ENCODE results near the gene DZIP1L.
"Not testable (repeated sequence)": the region's sequence is repeated elsewhere in the genome, so short reads cannot be mapped to it uniquely, and the experiment has no call there.

DZIP1L gene, protein sequence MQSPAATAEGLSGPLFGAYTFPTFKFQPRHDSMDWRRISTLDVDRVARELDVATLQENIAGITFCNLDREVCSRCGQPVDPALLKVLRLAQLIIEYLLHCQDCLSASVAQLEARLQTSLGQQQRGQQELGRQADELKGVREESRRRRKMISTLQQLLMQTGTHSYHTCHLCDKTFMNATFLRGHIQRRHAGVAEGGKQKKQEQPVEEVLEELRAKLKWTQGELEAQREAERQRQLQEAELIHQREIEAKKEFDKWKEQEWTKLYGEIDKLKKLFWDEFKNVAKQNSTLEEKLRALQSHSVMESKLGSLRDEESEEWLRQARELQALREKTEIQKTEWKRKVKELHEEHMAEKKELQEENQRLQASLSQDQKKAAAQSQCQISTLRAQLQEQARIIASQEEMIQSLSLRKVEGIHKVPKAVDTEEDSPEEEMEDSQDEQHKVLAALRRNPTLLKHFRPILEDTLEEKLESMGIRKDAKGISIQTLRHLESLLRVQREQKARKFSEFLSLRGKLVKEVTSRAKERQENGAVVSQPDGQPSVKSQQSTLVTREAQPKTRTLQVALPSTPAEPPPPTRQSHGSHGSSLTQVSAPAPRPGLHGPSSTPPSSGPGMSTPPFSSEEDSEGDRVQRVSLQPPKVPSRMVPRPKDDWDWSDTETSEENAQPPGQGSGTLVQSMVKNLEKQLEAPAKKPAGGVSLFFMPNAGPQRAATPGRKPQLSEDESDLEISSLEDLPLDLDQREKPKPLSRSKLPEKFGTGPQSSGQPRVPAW

GRCh38 chr3:138114988-138115971 lies at the start of gene DZIP1L:
Gene DZIP1L (minus strand): TSS chr3:138115608. CDS start chr3:138103971, 11,637 bp downstream.
- FAIRE-seq = peak; percentile 82

DNA sequence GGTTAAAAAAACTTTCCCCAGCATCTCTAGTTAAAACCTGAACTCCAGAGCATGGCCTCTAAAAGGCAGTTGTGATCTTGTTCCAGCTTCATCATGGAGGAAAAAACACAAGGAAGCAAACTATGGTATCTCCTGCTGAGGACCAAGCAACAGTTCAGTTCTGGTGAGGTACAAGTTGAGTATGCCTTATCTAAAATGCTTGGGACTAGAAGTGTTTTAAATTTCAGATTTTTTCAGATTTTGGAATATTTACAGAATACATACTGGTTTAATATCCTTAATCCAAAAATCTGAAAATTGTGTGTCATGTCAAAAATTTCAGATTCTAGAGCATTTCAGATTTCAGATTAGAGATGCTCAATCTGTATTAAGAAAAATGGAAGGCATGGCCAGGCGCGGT lies 49.7 kb upstream of the DZIP1L start:
- no peak for FAIRE-seq

DNA sequence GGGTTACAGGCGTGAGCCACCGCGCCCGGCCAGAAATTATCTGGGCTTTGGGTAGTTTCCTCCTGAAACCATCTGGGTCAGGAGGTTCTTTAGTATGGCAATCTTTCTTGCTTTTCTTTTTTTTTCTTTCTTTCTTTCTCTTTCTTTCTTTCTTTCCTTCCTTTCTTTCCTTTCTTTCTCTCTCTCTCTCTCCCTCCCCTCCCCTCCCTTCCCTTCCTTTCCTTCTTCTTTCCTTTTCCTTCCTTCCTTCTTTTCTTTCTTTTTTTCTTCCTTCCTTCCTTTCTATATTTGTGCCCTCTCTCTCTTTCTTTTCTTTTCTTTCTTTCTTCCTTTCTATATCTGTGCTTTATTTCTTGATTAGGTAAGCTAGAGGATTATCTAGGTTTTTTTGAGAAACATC lies 42.3 kb upstream of the DZIP1L start:
- no peak for FAIRE-seq

DNA sequence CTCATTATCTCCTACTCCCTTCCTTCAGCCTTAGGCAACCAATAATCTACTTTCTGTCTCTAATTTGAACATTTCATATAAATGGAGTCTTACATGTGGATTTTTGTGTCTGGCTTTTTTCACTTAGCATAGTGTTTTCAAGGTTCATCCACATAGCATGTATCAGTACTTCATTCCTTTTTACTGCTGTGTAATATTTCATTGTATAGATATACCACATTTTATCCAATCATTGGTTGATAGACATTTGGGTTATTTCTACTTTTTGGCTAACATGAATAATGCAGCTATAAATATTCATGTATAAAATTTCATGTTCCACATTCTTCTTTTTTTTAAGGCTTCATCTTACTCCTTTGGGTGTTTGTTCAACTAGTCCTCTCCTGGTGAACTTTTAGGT lies 39.1 kb upstream of the DZIP1L start:
- no peak for FAIRE-seq

- FAIRE-seq = no peak
Measured at GRCh38 chr3:138148503-138148902, 33.1 kb upstream of the DZIP1L start.

DNA sequence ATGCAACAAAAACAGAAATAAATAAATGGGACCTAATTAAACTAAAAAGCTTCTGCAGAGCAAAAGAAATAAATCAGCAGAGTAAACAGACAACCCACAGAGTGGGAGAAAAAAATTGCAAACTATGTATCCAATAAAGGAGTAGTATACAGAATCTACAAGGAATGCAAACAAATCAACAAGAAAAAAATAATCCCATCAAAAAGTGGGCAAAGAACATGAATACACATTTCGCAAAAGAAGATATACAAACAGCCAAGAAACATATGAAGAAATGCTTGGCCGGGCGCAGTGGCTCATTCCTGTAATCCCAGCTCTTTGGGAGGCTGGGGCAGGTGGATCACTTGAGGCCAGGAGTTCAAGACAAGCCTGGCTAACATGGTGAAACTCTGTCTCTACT lies 26.8 kb upstream of the DZIP1L start:
- FAIRE-seq = not testable (repeated sequence)

DNA sequence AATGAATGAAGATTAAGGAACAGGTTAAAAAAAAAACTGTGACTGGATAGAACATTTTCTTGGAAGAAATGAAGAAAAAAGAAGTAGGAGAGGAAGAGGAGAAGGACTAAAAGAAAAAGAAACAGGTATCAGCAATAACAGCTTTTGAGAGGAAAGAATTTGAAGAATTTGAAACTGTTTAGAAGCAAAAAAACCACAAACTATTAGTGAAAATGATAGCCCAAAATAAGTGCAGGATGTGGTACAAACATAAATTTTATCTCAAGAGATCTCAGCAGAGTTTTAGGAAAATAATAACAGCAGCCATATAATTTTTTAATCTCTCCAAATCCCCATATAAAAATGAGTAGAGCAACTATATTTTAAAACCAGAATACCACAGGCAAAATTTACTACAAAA lies 25.5 kb upstream of the DZIP1L start:
- no peak for FAIRE-seq

GRCh38 chr3:138139691-138140090 lies 24.3 kb upstream of the DZIP1L start:
- FAIRE-seq = no peak

DNA sequence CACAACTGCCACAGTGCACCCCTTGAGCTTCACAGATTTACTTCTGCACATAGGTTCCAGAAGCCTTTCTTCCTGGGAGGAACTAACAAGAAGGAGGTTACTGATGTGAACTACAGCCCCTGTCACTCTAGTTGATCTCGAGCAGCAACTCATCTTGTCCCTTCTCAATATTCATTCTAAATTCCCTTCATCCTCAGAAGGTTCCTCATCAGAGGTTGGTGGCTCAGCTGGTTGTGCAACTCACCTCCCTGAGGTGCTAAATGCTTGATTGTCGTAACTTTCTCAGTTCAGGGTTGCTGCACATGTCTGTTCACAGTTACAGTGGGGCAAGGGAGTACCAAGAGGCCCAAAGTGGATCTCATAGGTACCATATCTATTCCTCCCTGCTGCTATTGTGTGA lies 22.5 kb upstream of the DZIP1L start:
- no peak for FAIRE-seq

- FAIRE-seq = no peak
Measured at GRCh38 chr3:138136201-138136600, 20.8 kb upstream of the DZIP1L start.

GRCh38 chr3:138135833-138136194 lies 20.4 kb upstream of the DZIP1L start:
- FAIRE-seq = no peak

GRCh38 chr3:138135146-138135832 lies 19.9 kb upstream of the DZIP1L start:
- FAIRE-seq = no peak

- FAIRE-seq = no peak
Measured at GRCh38 chr3:138132239-138132638, 16.8 kb upstream of the DZIP1L start, which contains the start of gene A4GNT. Gene A4GNT (minus strand): TSS chr3:138132390. CDS start chr3:138131256, 1,134 bp downstream.

DNA sequence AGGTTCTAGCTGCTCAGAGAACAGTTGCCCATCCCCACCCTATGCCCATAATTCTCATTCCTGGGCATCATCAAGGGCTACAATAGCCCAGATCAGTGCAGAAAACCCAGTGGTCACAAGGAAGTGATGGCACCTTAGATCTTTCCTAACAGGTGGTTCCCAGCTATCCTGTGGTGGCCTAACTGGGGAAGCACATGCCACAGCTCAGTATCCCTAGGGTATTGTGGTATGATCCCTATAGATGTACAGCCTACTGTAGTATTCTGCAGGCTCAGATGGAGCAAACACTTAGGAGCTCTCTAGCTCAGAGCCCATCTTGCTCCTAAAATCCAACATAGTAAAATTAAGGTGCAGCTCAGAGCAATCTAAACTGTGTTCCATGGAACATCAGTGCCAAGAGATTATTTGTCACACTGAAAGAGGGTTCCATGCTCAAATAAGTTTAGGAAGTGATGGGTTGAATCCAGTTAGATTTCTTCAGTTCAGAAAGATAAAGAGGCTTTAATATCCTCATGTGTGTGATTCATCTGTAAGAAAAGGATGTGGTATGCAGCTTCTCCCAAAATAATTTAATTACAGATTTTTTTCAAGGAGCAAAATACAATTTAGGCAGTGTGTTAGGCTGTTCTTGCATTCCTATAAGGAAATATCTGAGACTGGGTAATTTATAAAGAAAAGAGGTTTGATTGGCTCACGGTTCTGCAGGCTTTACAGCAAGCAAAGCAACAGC lies 12.4 kb upstream of the DZIP1L start:
- no peak for FAIRE-seq

- FAIRE-seq = no peak
Measured at GRCh38 chr3:138125548-138126221, 10.3 kb upstream of the DZIP1L start.

- no peak for FAIRE-seq
Measured at GRCh38 chr3:138124706-138125355, 9.4 kb upstream of the DZIP1L start.

GRCh38 chr3:138124188-138124587 lies 8.8 kb upstream of the DZIP1L start:
- FAIRE-seq = no peak

DNA sequence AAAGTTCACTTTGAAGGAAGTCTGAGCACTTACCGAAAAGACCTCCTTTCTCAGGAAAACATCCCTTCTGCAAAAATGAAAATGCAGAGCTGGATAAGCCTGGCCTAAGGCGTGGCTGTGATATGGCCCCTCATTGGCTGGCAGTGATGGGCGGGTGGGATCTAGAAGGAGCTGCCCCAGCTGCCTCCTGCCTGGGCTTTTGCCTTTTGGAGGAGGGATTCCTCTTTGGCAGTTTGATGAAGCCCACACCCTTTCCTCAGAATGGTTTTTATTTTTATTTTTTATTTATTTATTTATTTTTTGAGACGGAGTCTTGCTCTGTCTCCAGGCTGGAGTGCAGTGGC lies 4.0 kb upstream of the DZIP1L start:
- no peak for FAIRE-seq

- FAIRE-seq = peak; percentile 91
Measured at GRCh38 chr3:138118612-138119422, 3.4 kb upstream of the DZIP1L start.
